ENCODE data around the gene MYL5. TPM values are rescaled to one million over a fixed set of nuclear protein-coding genes. Genes with fewer than 3 reads are reported as not detected.

The MYL5 gene
- total and polyA plus RNA-seq, 2 of the 13 experiments (the other 11 are each of a cell fraction or from before 2014, with no cell fraction given) = 6.5 to 16.0 TPM

DNA sequence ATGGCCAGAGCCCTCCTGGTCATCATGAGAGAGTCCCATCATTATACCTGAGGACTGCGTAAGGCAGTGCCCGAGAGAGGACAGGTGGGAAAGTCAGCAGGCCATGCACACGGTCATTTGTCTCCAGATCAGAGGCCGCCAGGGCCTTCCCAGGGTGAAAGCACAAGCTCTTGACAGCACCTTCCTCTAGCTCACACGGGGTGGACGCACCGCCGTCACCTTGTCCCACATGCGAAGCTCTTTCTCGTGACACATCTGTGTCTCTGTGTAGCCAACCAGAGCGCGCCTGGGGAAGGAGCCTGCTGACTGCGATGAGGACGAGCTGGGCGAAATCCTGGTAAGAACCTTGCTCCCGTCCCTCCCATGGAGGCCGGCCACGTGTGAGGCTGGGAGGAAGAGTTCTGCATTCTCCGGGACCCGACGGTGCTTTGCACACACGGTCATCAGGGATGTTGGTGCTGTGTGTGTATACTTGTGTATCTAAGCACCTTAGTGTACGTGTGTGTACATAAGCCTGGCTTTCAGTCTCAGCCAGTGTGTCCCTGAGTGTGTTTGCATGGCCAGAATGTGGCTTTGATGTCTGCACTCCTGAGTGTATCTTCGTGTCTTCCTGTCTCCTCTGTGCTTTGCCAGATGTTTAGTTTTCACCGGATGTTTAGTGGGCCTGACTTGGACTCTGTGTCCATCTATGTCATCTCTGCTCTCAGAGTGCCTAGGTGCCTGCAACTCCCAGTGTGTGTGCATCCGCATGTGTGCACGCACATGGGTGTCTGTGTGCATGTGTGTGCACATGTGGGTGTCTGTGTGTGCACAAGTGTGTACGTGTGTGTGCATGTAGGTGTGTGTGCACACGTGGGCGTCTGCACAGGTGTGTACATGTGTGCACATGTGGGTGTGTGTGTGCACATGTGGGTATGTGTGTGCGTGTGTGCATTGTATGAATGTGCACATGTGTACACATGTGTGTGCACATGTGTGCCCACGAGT, 15.4 kb upstream of the MYL5 start (continued):
- TF ChIP-seq NR2F1 (CRISPR knock-in tag; IDR thresholded peaks at IDR 0.05) (no peak), SIN3B (IDR thresholded peaks at IDR 0.05; ENCODE audit: low read length) (no peak), SATB2 (CRISPR knock-in tag; IDR thresholded peaks at IDR 0.05) (no peak), PATZ1 (CRISPR knock-in tag; IDR thresholded peaks at IDR 0.05) (no peak), TRAFD1 (CRISPR knock-in tag; IDR thresholded peaks at IDR 0.05; ENCODE audit: borderline replicate concordance) (no peak), MEF2D (CRISPR knock-in tag; IDR thresholded peaks at IDR 0.05) (peak; percentile 79), SMARCC2 (IDR thresholded peaks at IDR 0.05) (no peak), TEAD2 (CRISPR knock-in tag; IDR thresholded peaks at IDR 0.05) (no peak), EP300 (IDR thresholded peaks at IDR 0.05; ENCODE audit: low read depth in 2 of 2, low read length in 2 of 2) (peak in 1 of 2 experiments; percentile 48; a peak in 1 of 4 replicates), EP300 (CRISPR knock-in tag; IDR thresholded peaks at IDR 0.05; ENCODE audit: borderline replicate concordance) (no peak), KDM2A (CRISPR knock-in tag; IDR thresholded peaks at IDR 0.05; ENCODE audit: borderline replicate concordance, low read depth) (no peak), HOXA3 (CRISPR knock-in tag; IDR thresholded peaks at IDR 0.05) (peak; percentile 50; the same call in 1 of the 2 replicates), ZNF30 (CRISPR knock-in tag; IDR thresholded peaks at IDR 0.05) (no peak), ZNF724P (CRISPR knock-in tag; IDR thresholded peaks at IDR 0.05; ENCODE audit: borderline replicate concordance) (no peak), KDM5B (CRISPR knock-in tag; IDR thresholded peaks at IDR 0.05; ENCODE audit: borderline replicate concordance) (no peak), ZMYM3 (CRISPR knock-in tag; IDR thresholded peaks at IDR 0.05) (0 out of 2 replicates have a peak, but pooled peaks have one; percentile 11), PPARG (CRISPR knock-in tag; conservative IDR thresholded peaks at IDR 0.05) (no peak), PCBP2 (optimal IDR thresholded peaks at IDR 0.05; ENCODE audit: low read depth, low read length, poor library complexity, severe bottlenecking) (no peak)
- TF ChIP-seq, protein P1, sequence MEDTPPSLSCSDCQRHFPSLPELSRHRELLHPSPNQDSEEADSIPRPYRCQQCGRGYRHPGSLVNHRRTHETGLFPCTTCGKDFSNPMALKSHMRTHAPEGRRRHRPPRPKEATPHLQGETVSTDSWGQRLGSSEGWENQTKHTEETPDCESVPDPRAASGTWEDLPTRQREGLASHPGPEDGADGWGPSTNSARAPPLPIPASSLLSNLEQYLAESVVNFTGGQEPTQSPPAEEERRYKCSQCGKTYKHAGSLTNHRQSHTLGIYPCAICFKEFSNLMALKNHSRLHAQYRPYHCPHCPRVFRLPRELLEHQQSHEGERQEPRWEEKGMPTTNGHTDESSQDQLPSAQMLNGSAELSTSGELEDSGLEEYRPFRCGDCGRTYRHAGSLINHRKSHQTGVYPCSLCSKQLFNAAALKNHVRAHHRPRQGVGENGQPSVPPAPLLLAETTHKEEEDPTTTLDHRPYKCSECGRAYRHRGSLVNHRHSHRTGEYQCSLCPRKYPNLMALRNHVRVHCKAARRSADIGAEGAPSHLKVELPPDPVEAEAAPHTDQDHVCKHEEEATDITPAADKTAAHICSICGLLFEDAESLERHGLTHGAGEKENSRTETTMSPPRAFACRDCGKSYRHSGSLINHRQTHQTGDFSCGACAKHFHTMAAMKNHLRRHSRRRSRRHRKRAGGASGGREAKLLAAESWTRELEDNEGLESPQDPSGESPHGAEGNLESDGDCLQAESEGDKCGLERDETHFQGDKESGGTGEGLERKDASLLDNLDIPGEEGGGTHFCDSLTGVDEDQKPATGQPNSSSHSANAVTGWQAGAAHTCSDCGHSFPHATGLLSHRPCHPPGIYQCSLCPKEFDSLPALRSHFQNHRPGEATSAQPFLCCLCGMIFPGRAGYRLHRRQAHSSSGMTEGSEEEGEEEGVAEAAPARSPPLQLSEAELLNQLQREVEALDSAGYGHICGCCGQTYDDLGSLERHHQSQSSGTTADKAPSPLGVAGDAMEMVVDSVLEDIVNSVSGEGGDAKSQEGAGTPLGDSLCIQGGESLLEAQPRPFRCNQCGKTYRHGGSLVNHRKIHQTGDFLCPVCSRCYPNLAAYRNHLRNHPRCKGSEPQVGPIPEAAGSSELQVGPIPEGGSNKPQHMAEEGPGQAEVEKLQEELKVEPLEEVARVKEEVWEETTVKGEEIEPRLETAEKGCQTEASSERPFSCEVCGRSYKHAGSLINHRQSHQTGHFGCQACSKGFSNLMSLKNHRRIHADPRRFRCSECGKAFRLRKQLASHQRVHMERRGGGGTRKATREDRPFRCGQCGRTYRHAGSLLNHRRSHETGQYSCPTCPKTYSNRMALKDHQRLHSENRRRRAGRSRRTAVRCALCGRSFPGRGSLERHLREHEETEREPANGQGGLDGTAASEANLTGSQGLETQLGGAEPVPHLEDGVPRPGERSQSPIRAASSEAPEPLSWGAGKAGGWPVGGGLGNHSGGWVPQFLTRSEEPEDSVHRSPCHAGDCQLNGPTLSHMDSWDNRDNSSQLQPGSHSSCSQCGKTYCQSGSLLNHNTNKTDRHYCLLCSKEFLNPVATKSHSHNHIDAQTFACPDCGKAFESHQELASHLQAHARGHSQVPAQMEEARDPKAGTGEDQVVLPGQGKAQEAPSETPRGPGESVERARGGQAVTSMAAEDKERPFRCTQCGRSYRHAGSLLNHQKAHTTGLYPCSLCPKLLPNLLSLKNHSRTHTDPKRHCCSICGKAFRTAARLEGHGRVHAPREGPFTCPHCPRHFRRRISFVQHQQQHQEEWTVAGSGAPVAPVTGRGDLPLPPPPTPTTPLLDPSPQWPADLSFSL (CRISPR knock-in tag; IDR thresholded peaks at IDR 0.05) = peak; percentile 85
